GM08714 (cell line): Measurements from ENCODE around the gene TIA1.
"Not testable (repeated sequence)": the region's sequence is repeated elsewhere in the genome, so short reads cannot be mapped to it uniquely, and the experiment has no call there.

Experiments
- H3K4me3 ChIP-seq: fragments of 200-500 bp; sonication (Bioruptor generic); 2 replicates; pipeline ENCODE4 v1.5.1; 2014; ENCODE audit warnings: mild to moderate bottlenecking, low read length, inconsistent platforms
- ZNF274 ChIP-seq: IDR thresholded peaks from 2 replicates; pipeline ENCODE4 v1.6.1; 2012; ENCODE audit warnings: mild to moderate bottlenecking, low read depth, low read length

Gene TIA1

GRCh38 chr2:70248181-70248847 lies at the start of gene TIA1:
TIA1 (minus strand) TSS chr2:70248628; CDS start chr2:70248430, 198 bp downstream.
- peak within 1 kb of the TSS; percentile 93 for H3K4me3 ChIP-seq
- TF ChIP-seq ZNF274: no peak

GRCh38 chr2:70297828-70298227 lies 49.4 kb upstream of the TIA1 start:
- not testable (repeated sequence) for H3K4me3 ChIP-seq

- no peak overlapping the region for H3K4me3 ChIP-seq
- TF ChIP-seq ZNF274: no peak
These were observed 35.2 kb upstream of the TIA1 start for GRCh38 chr2:70283500-70284191.

- no peak overlapping the region for H3K4me3 ChIP-seq
- TF ChIP-seq ZNF274: no peak
These were observed 34.0 kb upstream of the TIA1 start for GRCh38 chr2:70282439-70282838.

- TF ChIP-seq ZNF274: no peak
- H3K4me3 ChIP-seq: no peak overlapping the region
These were observed 31.9 kb upstream of the TIA1 start for GRCh38 chr2:70280242-70280798.

GRCh38 chr2:70270323-70270722 lies 21.9 kb upstream of the TIA1 start:
- no peak overlapping the region for H3K4me3 ChIP-seq
- TF ChIP-seq ZNF274: no peak

GRCh38 chr2:70269422-70270302 lies 21.2 kb upstream of the TIA1 start:
- H3K4me3 ChIP-seq: not testable (repeated sequence)

GRCh38 chr2:70266925-70267324 lies 18.5 kb upstream of the TIA1 start:
- not testable (repeated sequence) for H3K4me3 ChIP-seq

GRCh38 chr2:70261501-70261900 lies 13.1 kb upstream of the TIA1 start:
- no peak overlapping the region for H3K4me3 ChIP-seq
- no peak for TF ChIP-seq ZNF274

- no peak for TF ChIP-seq ZNF274
- H3K4me3 ChIP-seq: peak overlapping the region; percentile 78
These were observed 10.1 kb upstream of the TIA1 start for GRCh38 chr2:70258532-70258875.

- H3K4me3 ChIP-seq: no peak overlapping the region
- TF ChIP-seq ZNF274: no peak
These were observed 7.3 kb upstream of the TIA1 start for GRCh38 chr2:70255637-70256314.

GRCh38 chr2:70250434-70250833 lies 2.0 kb upstream of the TIA1 start:
- no peak overlapping the region for H3K4me3 ChIP-seq
- no peak for TF ChIP-seq ZNF274

- TF ChIP-seq ZNF274: no peak
- peak overlapping the region; percentile 93 for H3K4me3 ChIP-seq
These were observed 856 bp downstream of the TIA1 start for GRCh38 chr2:70247364-70248180.
